ENCODE data around the gene EMC8.

DNA sequence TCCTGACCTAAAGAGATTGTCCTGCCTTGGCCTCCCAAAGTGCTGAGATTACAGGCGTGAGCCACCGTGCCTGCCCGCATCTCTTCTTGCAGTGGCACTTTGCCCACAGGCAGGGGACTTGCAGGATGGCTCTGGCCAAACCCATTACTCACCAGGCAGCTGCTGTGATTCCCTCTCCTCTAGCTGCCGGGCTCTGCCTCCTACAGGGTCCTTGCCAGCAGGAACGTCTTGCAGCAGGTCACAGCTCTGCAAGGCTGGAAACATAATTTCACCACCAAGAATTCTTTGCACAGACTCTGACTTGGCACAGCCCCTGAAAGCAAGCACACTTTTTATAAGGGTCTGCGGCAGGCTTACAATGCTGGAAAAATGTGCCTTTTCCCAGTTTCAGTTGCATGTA, 20.4 kb upstream of the EMC8 start:
- TF ChIP-seq, protein P1, sequence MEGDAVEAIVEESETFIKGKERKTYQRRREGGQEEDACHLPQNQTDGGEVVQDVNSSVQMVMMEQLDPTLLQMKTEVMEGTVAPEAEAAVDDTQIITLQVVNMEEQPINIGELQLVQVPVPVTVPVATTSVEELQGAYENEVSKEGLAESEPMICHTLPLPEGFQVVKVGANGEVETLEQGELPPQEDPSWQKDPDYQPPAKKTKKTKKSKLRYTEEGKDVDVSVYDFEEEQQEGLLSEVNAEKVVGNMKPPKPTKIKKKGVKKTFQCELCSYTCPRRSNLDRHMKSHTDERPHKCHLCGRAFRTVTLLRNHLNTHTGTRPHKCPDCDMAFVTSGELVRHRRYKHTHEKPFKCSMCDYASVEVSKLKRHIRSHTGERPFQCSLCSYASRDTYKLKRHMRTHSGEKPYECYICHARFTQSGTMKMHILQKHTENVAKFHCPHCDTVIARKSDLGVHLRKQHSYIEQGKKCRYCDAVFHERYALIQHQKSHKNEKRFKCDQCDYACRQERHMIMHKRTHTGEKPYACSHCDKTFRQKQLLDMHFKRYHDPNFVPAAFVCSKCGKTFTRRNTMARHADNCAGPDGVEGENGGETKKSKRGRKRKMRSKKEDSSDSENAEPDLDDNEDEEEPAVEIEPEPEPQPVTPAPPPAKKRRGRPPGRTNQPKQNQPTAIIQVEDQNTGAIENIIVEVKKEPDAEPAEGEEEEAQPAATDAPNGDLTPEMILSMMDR (IDR thresholded peaks at IDR 0.05) = no peak
- TF ChIP-seq POLR2AphosphoS5 (IDR thresholded peaks at IDR 0.05) = no peak
